HepG2 (cell line): ENCODE data around the gene ATP6V0A1. TPM values are rescaled to one million over a fixed set of nuclear protein-coding genes. Genes with fewer than 3 reads are reported as not detected.
A peak's percentile ranks its signal among the peaks of the same experiment; 100 is the strongest.

Experiments
- DDIT3 ChIP-seq: sonication (generic); formaldehyde crosslinking; IDR thresholded peaks from 2 replicates; pipeline ENCODE4 v1.4.0; 2020; ENCODE audit warnings: mild to moderate bottlenecking, missing genetic modification reagents
- ELF1 ChIP-seq: sonication (generic); formaldehyde crosslinking; IDR thresholded peaks from 2 replicates; pipeline ENCODE4 v1.4.0; 2020; ENCODE audit warnings: missing genetic modification reagents
- FLYWCH1 ChIP-seq: sonication (generic); formaldehyde crosslinking; IDR thresholded peaks from 2 replicates; pipeline ENCODE4 v1.8.1; 2023; ENCODE audit warnings: mild to moderate bottlenecking, missing genetic modification reagents
- FOXK1 ChIP-seq: sonication (generic); formaldehyde crosslinking; IDR thresholded peaks from 2 replicates; pipeline ENCODE4 v1.4.0; 2020; ENCODE audit warnings: low read depth, missing genetic modification reagents, borderline replicate concordance
- FOXO1 ChIP-seq: sonication (generic); formaldehyde crosslinking; IDR thresholded peaks from 2 replicates; pipeline ENCODE4 v1.4.0; 2020; ENCODE audit warnings: missing genetic modification reagents
- GMEB2 ChIP-seq: IDR thresholded peaks from 2 replicates; pipeline ENCODE4 v1.6.1; 2016; ENCODE audit warnings: missing biosample characterization, missing genetic modification reagents, low read depth
- HDAC2 ChIP-seq: sonication (generic); formaldehyde crosslinking; IDR thresholded peaks from 2 replicates; pipeline ENCODE4 v1.4.0; 2020; ENCODE audit warnings: missing genetic modification reagents
- HOXA3 ChIP-seq: sonication (generic); formaldehyde crosslinking; IDR thresholded peaks from 2 replicates; pipeline ENCODE4 v1.5.0; 2020; ENCODE audit warnings: missing genetic modification reagents
- NFIC ChIP-seq: IDR thresholded peaks from 2 replicates; pipeline ENCODE4 v1.6.1; 2012; ENCODE audit warnings: mild to moderate bottlenecking, low read length, inconsistent platforms
- NR2C2 ChIP-seq: sonication (generic); formaldehyde crosslinking; IDR thresholded peaks from 2 replicates; pipeline ENCODE4 v1.4.0; 2020; ENCODE audit warnings: missing genetic modification reagents, mild to moderate bottlenecking, moderate library complexity, borderline replicate concordance
- PCBP2 ChIP-seq: fragments of 200-400 bp; formaldehyde crosslinking; optimal IDR thresholded peaks from 2 replicates; pipeline ENCODE3; 2018; ENCODE audit warnings: low read length, low read depth; ENCODE audit not compliant: poor library complexity, severe bottlenecking
- RCOR2 ChIP-seq: IDR thresholded peaks from 2 replicates; pipeline ENCODE4 v1.6.1; 2016; ENCODE audit warnings: missing biosample characterization, missing genetic modification reagents
- RFX3 ChIP-seq: IDR thresholded peaks from 2 replicates; pipeline ENCODE4 v1.6.1; 2016; ENCODE audit warnings: missing biosample characterization, missing genetic modification reagents
- SAP130 ChIP-seq: IDR thresholded peaks from 2 replicates; pipeline ENCODE4 v1.6.1; 2016; ENCODE audit warnings: low read depth
- SIX4 ChIP-seq: sonication (generic); formaldehyde crosslinking; IDR thresholded peaks from 2 replicates; pipeline ENCODE4 v1.4.0; 2020; ENCODE audit warnings: missing genetic modification reagents
- STAT6 ChIP-seq: sonication (generic); formaldehyde crosslinking; IDR thresholded peaks from 2 replicates; pipeline ENCODE4 v1.4.0; 2020; ENCODE audit warnings: missing genetic modification reagents, mild to moderate bottlenecking, borderline replicate concordance
- ZC3H13 ChIP-seq: sonication (generic); formaldehyde crosslinking; IDR thresholded peaks from 2 replicates; pipeline ENCODE4 v1.8.1; 2023; ENCODE audit warnings: mild to moderate bottlenecking, missing genetic modification reagents, moderate library complexity
- ZFP37 ChIP-seq: sonication (generic); formaldehyde crosslinking; IDR thresholded peaks from 2 replicates; pipeline ENCODE4 v1.4.0; 2020; ENCODE audit warnings: missing genetic modification reagents, borderline replicate concordance
- ZGPAT ChIP-seq: IDR thresholded peaks from 2 replicates; pipeline ENCODE4 v1.6.1; 2016; ENCODE audit warnings: mild to moderate bottlenecking
- ZNF17 ChIP-seq: sonication (generic); formaldehyde crosslinking; IDR thresholded peaks from 2 replicates; pipeline ENCODE4 v1.5.0; 2020; ENCODE audit warnings: mild to moderate bottlenecking, missing genetic modification reagents
- ZNF230 ChIP-seq: sonication (generic); formaldehyde crosslinking; IDR thresholded peaks from 2 replicates; pipeline ENCODE4 v1.4.0; 2020; ENCODE audit warnings: mild to moderate bottlenecking, missing genetic modification reagents
- ZNF331 ChIP-seq: sonication (generic); formaldehyde crosslinking; IDR thresholded peaks from 2 replicates; pipeline ENCODE4 v1.4.0; 2020; ENCODE audit warnings: missing genetic modification reagents
- ZNF335 ChIP-seq: sonication (generic); formaldehyde crosslinking; IDR thresholded peaks from 2 replicates; pipeline ENCODE4 v1.4.0; 2020; ENCODE audit warnings: missing genetic modification reagents
- polyA plus RNA-seq, 8 experiments: library from polyadenylated mRNA; depleted of rRNA in 3 of 8; stranded (reverse) in 7 of 8; unstranded in 1 of 8; fragments of >200 nt; fragmentation: Illumina TruSeq in 4 of 8; extraction: Trizol in 4 of 8; gene quantifications; 2 replicates each; pipeline versions ENCODE4 v1.2.1 to v1.2.3, GENCODE V29; 2011 to 2016; ENCODE audit warnings: low read depth in 4 of 8, missing spikeins in 1 of 8, mixed read lengths in 1 of 8; ENCODE audit not compliant: insufficient read depth in 1 of 8
- total RNA-seq, 5 experiments: library from RNA; depleted of rRNA; stranded (reverse); fragments of >200 nt; fragmentation: Illumina TruSeq; extraction: Trizol; gene quantifications; 2 replicates each; pipeline ENCODE4 v1.2.3, GENCODE V29; 2016; ENCODE audit warnings: low read depth in 1 of 5
- TF ChIP-seq, protein P1 (sequence below): IDR thresholded peaks from 2 replicates; pipeline ENCODE4 v1.6.1; 2016; ENCODE audit warnings: control low read depth

ATP6V0A1 gene
- total and polyA plus RNA-seq, 2 of the 13 experiments (the other 11 are each of a cell fraction or from before 2014, with no cell fraction given), result 27.9 to 54.1 TPM

DNA sequence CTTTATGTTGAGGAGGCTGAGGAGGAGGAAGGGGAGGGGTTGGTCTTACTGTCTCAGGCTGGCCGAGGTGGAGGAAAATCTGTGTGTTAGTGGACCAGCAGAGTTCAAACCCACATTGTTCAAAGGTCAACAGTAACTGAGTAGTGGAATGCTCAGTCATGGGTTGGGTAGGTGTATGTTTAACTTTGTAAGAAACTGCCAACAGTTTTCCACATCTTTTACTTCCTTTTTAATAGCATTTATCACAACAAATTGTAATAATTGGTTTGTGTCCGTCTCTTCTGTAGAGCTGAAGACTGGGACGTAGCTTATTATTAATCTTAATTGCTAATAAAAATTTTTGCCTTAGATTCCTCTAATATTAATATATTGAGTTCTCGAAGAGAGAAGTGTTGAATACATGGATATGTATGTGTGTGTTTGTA, 5.3 kb downstream of the ATP6V0A1 start (continued):
- TF ChIP-seq ZGPAT (peak; percentile 82), RCOR2 (peak; percentile 76; the same call in 1 of the 2 replicates), HOXA3 (peak; percentile 28; the same call in 1 of the 2 replicates), SAP130 (CRISPR knock-in tag) (peak; percentile 82; the same call in 1 of the 2 replicates), DDIT3 (CRISPR knock-in tag) (no peak), NFIC (no peak), PCBP2 (no peak), ZNF230 (no peak), GMEB2 (CRISPR knock-in tag) (no peak), ZC3H13 (no peak), FOXK1 (CRISPR knock-in tag) (0 out of 2 replicates have a peak, but pooled peaks have one; percentile 36), FLYWCH1 (CRISPR knock-in tag) (no peak), ELF1 (no peak), NR2C2 (CRISPR knock-in tag) (no peak), ZNF331 (peak; percentile 82; the same call in 1 of the 2 replicates), ZNF335 (CRISPR knock-in tag) (peak; percentile 46; the same call in 1 of the 2 replicates), SIX4 (CRISPR knock-in tag) (0 out of 2 replicates have a peak, but pooled peaks have one; percentile 25), HDAC2 (CRISPR knock-in tag) (peak; percentile 78), STAT6 (CRISPR knock-in tag) (no peak), RFX3 (no peak), FOXO1 (peak; percentile 55; the same call in 1 of the 2 replicates), ZFP37 (CRISPR knock-in tag) (no peak), ZNF17 (no peak)
- TF ChIP-seq, protein P1, sequence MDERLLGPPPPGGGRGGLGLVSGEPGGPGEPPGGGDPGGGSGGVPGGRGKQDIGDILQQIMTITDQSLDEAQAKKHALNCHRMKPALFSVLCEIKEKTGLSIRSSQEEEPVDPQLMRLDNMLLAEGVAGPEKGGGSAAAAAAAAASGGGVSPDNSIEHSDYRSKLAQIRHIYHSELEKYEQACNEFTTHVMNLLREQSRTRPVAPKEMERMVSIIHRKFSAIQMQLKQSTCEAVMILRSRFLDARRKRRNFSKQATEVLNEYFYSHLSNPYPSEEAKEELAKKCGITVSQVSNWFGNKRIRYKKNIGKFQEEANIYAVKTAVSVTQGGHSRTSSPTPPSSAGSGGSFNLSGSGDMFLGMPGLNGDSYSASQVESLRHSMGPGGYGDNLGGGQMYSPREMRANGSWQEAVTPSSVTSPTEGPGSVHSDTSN (CRISPR knock-in tag), result no peak
